ENCODE measurements around the gene C1QL1.
A peak's percentile ranks its signal among the peaks of the same experiment; 100 is the strongest.
"Not testable (repeated sequence)": the region's sequence is repeated elsewhere in the genome, so short reads cannot be mapped to it uniquely, and the experiment has no call there.

The C1QL1 gene

DNA sequence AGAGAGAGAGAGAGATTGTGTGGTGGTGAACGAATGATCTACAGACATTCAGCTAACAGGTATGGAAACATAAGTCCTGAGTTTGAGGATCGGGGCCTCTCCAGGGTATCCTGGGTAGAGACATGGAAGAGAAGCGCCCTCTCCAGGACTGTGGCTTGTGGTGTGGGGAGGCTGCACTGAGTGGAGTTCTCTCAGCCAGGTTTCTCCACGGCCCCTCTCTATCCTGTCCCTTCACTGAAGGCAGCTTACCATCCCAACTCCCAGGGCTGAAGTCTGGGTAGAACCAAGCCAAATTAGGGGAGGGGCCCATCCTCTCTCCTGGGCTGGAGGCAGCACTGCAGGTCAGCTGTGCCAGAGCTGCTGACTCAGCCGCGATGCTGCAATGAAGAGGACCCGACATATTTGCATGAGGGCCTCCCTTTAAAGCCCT, 6.2 kb downstream of the C1QL1 start:
- WGBS, 2 experiments: 62 to 69% methylated on average over 7 of the region's 7 CpGs
- H3K27ac ChIP-seq (ENCODE audit: insufficient read depth, low read depth, low read length, poor library complexity, severe bottlenecking): no peak overlapping the region
- H3K36me3 ChIP-seq (ENCODE audit: control insufficient read depth, insufficient read depth, low read length): no peaks in the 10 kb centered on the region
- H3K4me1 ChIP-seq (ENCODE audit: control insufficient read depth, insufficient read depth, low read length): peaks cover 7% of the 10 kb centered on the region
- peaks cover 36% of the 10 kb centered on the region for H3K27me3 ChIP-seq (ENCODE audit: control insufficient read depth, insufficient read depth, low read length, poor library complexity, severe bottlenecking)
- H3K9me3 ChIP-seq (ENCODE audit: control insufficient read depth, low read length): no peaks in the 10 kb centered on the region
- H3K4me3 ChIP-seq (ENCODE audit: insufficient read depth, low read depth, low read length): no peak overlapping the region

DNA sequence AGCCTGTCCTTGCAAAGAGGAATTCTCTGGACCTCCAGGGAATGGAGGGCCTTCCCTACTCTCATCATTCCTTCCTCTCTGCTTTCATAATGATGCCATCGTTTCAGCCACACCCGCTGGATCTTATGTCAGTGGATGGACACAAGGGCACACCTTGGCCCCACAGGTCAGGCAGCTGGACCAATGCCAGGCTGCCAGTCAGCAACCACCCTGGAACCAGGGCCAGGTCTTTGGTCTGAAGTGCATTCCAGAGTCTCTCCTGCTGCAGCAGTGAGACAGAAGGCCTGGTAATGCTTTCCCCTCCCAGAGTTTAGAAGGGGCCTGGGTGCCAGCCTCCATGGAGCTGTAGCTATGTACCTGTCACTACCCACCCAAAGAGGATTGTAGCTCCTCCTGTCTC, 7.4 kb downstream of the C1QL1 start:
- 92% methylated on average over 2 of the region's 2 CpGs for WGBS, 2 experiments
- peaks cover 5% of the 10 kb centered on the region for H3K4me1 ChIP-seq (ENCODE audit: control insufficient read depth, insufficient read depth, low read length)
- H3K36me3 ChIP-seq (ENCODE audit: control insufficient read depth, insufficient read depth, low read length): no peaks in the 10 kb centered on the region
- no peak overlapping the region for H3K4me3 ChIP-seq (ENCODE audit: insufficient read depth, low read depth, low read length)
- H3K27me3 ChIP-seq (ENCODE audit: control insufficient read depth, insufficient read depth, low read length, poor library complexity, severe bottlenecking): peaks cover 23% of the 10 kb centered on the region
- H3K9me3 ChIP-seq (ENCODE audit: control insufficient read depth, low read length): no peaks in the 10 kb centered on the region
- no peak overlapping the region for H3K27ac ChIP-seq (ENCODE audit: insufficient read depth, low read depth, low read length, poor library complexity, severe bottlenecking)

DNA sequence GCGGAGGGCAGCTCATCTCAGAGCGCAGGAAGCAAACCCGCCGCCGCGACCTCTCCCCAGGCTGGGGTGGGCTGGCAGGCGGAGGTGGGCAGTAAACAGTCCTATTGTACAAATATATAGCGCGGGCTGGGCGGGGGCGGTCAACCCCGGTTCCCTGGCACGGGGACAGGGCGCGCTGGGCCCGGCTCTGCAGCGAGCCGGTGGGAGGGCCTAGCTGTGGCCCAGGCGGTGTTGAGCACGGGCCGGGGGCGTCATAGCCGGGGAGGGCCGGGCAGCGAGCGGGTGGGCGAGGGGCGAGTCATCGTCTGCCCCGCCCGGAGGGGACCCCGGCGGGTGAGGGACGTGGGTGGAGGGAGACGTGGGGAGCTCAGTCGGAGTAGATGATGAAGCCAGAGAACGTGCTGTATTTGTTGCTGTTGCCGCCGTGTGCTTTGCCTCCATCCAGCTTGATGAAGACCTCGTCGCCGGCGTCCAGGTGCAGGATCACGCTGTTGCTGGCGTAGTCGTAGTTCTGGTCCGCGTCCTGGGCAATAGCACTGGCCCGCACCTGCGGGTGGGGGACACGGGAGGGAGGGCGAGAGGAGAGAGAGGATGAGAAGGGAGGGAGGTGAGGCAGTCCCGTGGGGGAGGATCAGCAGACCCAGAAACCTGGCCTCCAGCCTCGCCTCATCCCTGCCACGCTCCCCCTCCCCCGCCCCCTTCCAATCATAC, 8.1 kb downstream of the C1QL1 start:
- H3K27me3 ChIP-seq (ENCODE audit: control insufficient read depth, insufficient read depth, low read length, poor library complexity, severe bottlenecking): peaks cover 16% of the 10 kb centered on the region
- H3K36me3 ChIP-seq (ENCODE audit: control insufficient read depth, insufficient read depth, low read length): no peaks in the 10 kb centered on the region
- no peak overlapping the region for H3K4me3 ChIP-seq (ENCODE audit: insufficient read depth, low read depth, low read length)
- WGBS, 2 experiments: 87 to 88% methylated on average over 56 of the region's 56 CpGs
- H3K9me3 ChIP-seq (ENCODE audit: control insufficient read depth, low read length): no peaks in the 10 kb centered on the region
- H3K27ac ChIP-seq (ENCODE audit: insufficient read depth, low read depth, low read length, poor library complexity, severe bottlenecking): no peak overlapping the region
- H3K4me1 ChIP-seq (ENCODE audit: control insufficient read depth, insufficient read depth, low read length): peaks cover 6% of the 10 kb centered on the region

DNA sequence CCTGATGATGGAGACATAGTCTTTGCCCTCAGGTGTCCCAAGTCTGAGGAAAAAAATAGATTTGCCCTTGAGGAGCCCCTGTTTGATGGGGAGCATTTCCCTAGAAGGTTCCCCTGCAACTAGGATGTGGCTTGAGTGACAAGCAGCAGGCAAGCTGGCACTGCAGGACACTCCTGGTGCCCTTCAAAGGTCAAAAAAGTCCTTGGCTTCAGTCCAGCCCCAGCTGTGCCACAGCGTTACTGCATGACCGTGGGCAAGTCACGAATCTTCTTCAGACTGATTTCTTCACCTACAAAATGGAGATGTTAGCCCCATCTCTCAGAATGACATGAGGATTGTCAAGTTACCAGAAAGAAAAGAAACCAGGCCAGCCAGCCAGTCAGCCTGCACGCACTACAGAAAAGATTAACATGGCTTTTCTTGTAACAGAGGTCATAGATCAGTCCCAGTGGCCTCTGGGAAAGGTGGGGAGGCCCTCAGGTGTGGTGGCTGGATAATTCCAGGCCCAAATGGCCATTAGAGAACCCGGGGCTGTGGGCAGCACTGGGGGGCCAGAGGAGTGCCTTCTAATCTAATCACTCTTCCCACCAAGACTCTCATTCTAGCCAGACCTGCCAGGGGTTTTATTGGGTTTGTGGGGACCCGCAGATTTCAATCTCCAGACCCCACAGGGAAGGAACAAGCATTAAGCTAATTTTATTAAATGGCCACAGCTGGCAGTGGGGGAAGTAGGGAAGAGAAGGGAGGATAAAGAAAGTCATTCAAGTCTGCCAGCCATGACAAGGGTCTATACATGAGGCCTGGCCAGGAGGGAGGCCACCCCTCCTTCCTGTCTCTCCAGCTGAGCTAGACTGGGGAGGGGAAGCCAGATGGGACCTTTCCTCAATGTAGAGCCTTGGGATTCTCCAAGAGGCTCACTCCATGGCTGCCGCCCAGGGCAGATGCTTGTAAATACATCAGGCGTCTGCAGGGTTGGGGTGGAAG, 10.8 kb downstream of the C1QL1 start:
- H3K27ac ChIP-seq (ENCODE audit: insufficient read depth, low read depth, low read length, poor library complexity, severe bottlenecking): no peak overlapping the region
- H3K4me1 ChIP-seq (ENCODE audit: control insufficient read depth, insufficient read depth, low read length): peaks cover 6% of the 10 kb centered on the region
- H3K27me3 ChIP-seq (ENCODE audit: control insufficient read depth, insufficient read depth, low read length, poor library complexity, severe bottlenecking): peaks cover 4% of the 10 kb centered on the region
- H3K9me3 ChIP-seq (ENCODE audit: control insufficient read depth, low read length): no peaks in the 10 kb centered on the region
- no peak overlapping the region for H3K4me3 ChIP-seq (ENCODE audit: insufficient read depth, low read depth, low read length)
- no peaks in the 10 kb centered on the region for H3K36me3 ChIP-seq (ENCODE audit: control insufficient read depth, insufficient read depth, low read length)
- 91% methylated on average over 8 of the region's 8 CpGs for WGBS, 2 experiments

GRCh38 chr17:44955674-44956425, 12.3 kb downstream of the C1QL1 start:
- Histone ChIP-seq H3K4me1 (ENCODE audit: control insufficient read depth, insufficient read depth, low read length) (peaks cover 4% of the 10 kb centered on the region), H3K4me3 (ENCODE audit: insufficient read depth, low read depth, low read length) (no peak overlapping the region), H3K9me3 (ENCODE audit: control insufficient read depth, low read length) (no peaks in the 10 kb centered on the region), H3K36me3 (ENCODE audit: control insufficient read depth, insufficient read depth, low read length) (no peaks in the 10 kb centered on the region), H3K27me3 (ENCODE audit: control insufficient read depth, insufficient read depth, low read length, poor library complexity, severe bottlenecking) (peaks cover 4% of the 10 kb centered on the region), H3K27ac (ENCODE audit: insufficient read depth, low read depth, low read length, poor library complexity, severe bottlenecking) (no peak overlapping the region)
- 85 to 89% methylated on average over 8 of the region's 8 CpGs for WGBS, 2 experiments

DNA sequence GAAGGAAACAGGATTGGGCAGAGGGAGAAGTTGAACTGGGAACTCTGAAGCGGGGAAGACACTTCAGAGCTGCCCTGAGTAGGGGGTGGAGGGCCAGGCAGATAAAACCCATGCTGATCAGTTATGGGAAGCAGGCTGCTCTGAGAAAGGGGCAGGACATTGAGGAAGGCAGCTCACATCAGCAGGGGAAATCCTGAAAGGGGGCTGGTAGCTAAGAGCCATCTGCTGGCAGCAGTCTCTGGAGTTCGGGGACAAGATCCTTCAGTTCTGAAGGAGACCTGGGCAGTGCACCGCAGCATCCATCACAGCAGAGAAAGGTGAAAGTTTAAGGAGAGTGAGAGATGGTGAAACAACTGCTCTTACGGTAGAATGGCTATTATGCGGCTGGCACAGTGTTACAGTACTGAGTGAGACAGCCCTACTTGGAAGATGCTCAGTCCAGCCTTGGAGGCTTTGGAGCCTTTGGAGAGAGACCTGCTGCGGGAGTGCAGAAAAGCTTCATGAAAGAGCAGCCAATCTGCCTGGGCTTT, 15.1 kb downstream of the C1QL1 start:
- WGBS, 2 experiments: 71 to 73% methylated on average over 6 of the region's 6 CpGs
- Histone ChIP-seq H3K27me3 (ENCODE audit: control insufficient read depth, insufficient read depth, low read length, poor library complexity, severe bottlenecking) (peaks cover 4% of the 10 kb centered on the region), H3K4me3 (ENCODE audit: insufficient read depth, low read depth, low read length) (no peak overlapping the region), H3K4me1 (ENCODE audit: control insufficient read depth, insufficient read depth, low read length) (peaks cover 4% of the 10 kb centered on the region), H3K27ac (ENCODE audit: insufficient read depth, low read depth, low read length, poor library complexity, severe bottlenecking) (no peak overlapping the region), H3K36me3 (ENCODE audit: control insufficient read depth, insufficient read depth, low read length) (no peaks in the 10 kb centered on the region), H3K9me3 (ENCODE audit: control insufficient read depth, low read length) (no peaks in the 10 kb centered on the region)

GRCh38 chr17:44948315-44948795, 19.7 kb downstream of the C1QL1 start:
- WGBS, 2 experiments: 86 to 89% methylated on average over 7 of the region's 7 CpGs
- Histone ChIP-seq H3K36me3 (ENCODE audit: control insufficient read depth, insufficient read depth, low read length) (peaks cover 9% of the 10 kb centered on the region), H3K9me3 (ENCODE audit: control insufficient read depth, low read length) (no peaks in the 10 kb centered on the region), H3K27me3 (ENCODE audit: control insufficient read depth, insufficient read depth, low read length, poor library complexity, severe bottlenecking) (peaks cover 4% of the 10 kb centered on the region), H3K27ac (ENCODE audit: insufficient read depth, low read depth, low read length, poor library complexity, severe bottlenecking) (no peak overlapping the region), H3K4me3 (ENCODE audit: insufficient read depth, low read depth, low read length) (peak overlapping the region; percentile 96), H3K4me1 (ENCODE audit: control insufficient read depth, insufficient read depth, low read length) (no peaks in the 10 kb centered on the region)

- H3K4me3 ChIP-seq (ENCODE audit: insufficient read depth, low read depth, low read length): peak within 1 kb of the TSS; percentile 96
- H3K9me3 ChIP-seq (ENCODE audit: control insufficient read depth, low read length): no peaks in the 10 kb centered on the region
- no peak within 1 kb of the TSS for H3K27ac ChIP-seq (ENCODE audit: insufficient read depth, low read depth, low read length, poor library complexity, severe bottlenecking)
- no peaks in the 10 kb centered on the region for H3K4me1 ChIP-seq (ENCODE audit: control insufficient read depth, insufficient read depth, low read length)
- H3K36me3 ChIP-seq (ENCODE audit: control insufficient read depth, insufficient read depth, low read length): peaks cover 11% of the 10 kb centered on the region
- 9 to 10% methylated on average over 62 of the region's 62 CpGs for WGBS, 2 experiments
- H3K27me3 ChIP-seq (ENCODE audit: control insufficient read depth, insufficient read depth, low read length, poor library complexity, severe bottlenecking): peaks cover 4% of the 10 kb centered on the region
These were observed 20.4 kb downstream of the C1QL1 start, which contains the start of gene KIF18B for GRCh38 chr17:44947461-44948314. TSS of gene KIF18B (minus strand) at chr17:44947773. CDS start at chr17:44936344, 11,429 bp downstream.

GRCh38 chr17:44945652-44946051, 22.5 kb downstream of the C1QL1 start:
- H3K27me3 ChIP-seq (ENCODE audit: control insufficient read depth, insufficient read depth, low read length, poor library complexity, severe bottlenecking); H3K9me3 ChIP-seq (ENCODE audit: control insufficient read depth, low read length); H3K27ac ChIP-seq (ENCODE audit: insufficient read depth, low read depth, low read length, poor library complexity, severe bottlenecking); H3K4me3 ChIP-seq (ENCODE audit: insufficient read depth, low read depth, low read length); H3K4me1 ChIP-seq (ENCODE audit: control insufficient read depth, insufficient read depth, low read length): not testable (repeated sequence)
- H3K36me3 ChIP-seq (ENCODE audit: control insufficient read depth, insufficient read depth, low read length): peaks cover 14% of the 10 kb centered on the region
- 91 to 96% methylated on average over 10 of the region's 10 CpGs for WGBS, 2 experiments
